Neural cell (in vitro differentiated cells): ENCODE results near the gene AGTPBP1. TPM values are rescaled to one million over a fixed set of nuclear protein-coding genes. Genes with fewer than 3 reads are reported as not detected.

Experiments
- H2AFZ ChIP-seq: fragments of 200-600, 300-800 bp; sonication (generic), shearing (Covaris generic); 2 replicates; pipeline ENCODE4 v1.6.0; 2014; ENCODE audit warnings: low read depth, mild to moderate bottlenecking, antibody characterized with exemption, low read length, moderate library complexity
- H3F3A ChIP-seq: fragments of 200-600 bp; shearing (Covaris generic); 2 replicates; pipeline ENCODE4 v1.6.1; 2016; ENCODE audit warnings: mild to moderate bottlenecking, moderate library complexity, mixed read lengths, antibody characterized with exemption, low read length; ENCODE audit not compliant: insufficient read depth, poor library complexity, severe bottlenecking
- H3K27ac ChIP-seq: fragments of 200-600, 300-800 bp; sonication (generic), shearing (Covaris generic); 2 replicates; pipeline ENCODE4 v1.5.1; 2014; ENCODE audit warnings: mild to moderate bottlenecking, low read length, moderate library complexity
- H3K27me3 ChIP-seq: fragments of 300-800, 200-600 bp; sonication (generic), shearing (Covaris generic); 2 replicates; pipeline ENCODE4 v1.6.0; 2014; ENCODE audit warnings: mild to moderate bottlenecking, low read depth, low read length, moderate library complexity; ENCODE audit not compliant: insufficient read depth
- H3K36me3 ChIP-seq: fragments of 300-800, 200-600 bp; sonication (generic), shearing (Covaris generic); 2 replicates; pipeline ENCODE4 v1.5.1; 2014; ENCODE audit warnings: mild to moderate bottlenecking, antibody characterized with exemption, low read length, moderate library complexity; ENCODE audit not compliant: insufficient read depth
- H3K4me2 ChIP-seq: fragments of 300-800, 200-600 bp; sonication (generic), shearing (Covaris generic); 2 replicates; pipeline ENCODE4 v1.6.0; 2014; ENCODE audit warnings: mild to moderate bottlenecking, low read length
- H3K4me3 ChIP-seq: fragments of 300-800, 200-600 bp; sonication (generic), shearing (Covaris generic); 2 replicates; pipeline ENCODE4 v1.5.1; 2014; ENCODE audit warnings: mild to moderate bottlenecking, low read length, moderate library complexity
- H3K79me2 ChIP-seq: fragments of 200-600 bp; shearing (Covaris generic); replicated peaks from 2 replicates; pipeline ENCODE4 v1.6.0; 2014; ENCODE audit warnings: mild to moderate bottlenecking, low read length, moderate library complexity; ENCODE audit not compliant: insufficient read depth
- H3K9ac ChIP-seq: fragments of 300-800, 200-600 bp; sonication (generic), shearing (Covaris generic); 2 replicates; pipeline ENCODE4 v1.6.1; 2016; ENCODE audit warnings: mild to moderate bottlenecking, low read length, mixed read lengths
- H3K9me2 ChIP-seq: fragments of 200-600 bp; shearing (Covaris generic); 2 replicates; pipeline ENCODE4 v1.6.1; 2016; ENCODE audit warnings: mild to moderate bottlenecking, low read length, mixed read lengths; ENCODE audit not compliant: insufficient read depth
- H3K9me3 ChIP-seq: fragments of 200-600, 300-800 bp; sonication (generic), shearing (Covaris generic); 2 replicates; pipeline ENCODE4 v1.6.1; 2016; ENCODE audit warnings: mild to moderate bottlenecking, mixed run types, low read length, moderate library complexity, mixed read lengths
- H4K20me1 ChIP-seq: fragments of 200-600 bp; shearing (Covaris generic); 2 replicates; pipeline ENCODE4 v1.6.1; 2016; ENCODE audit warnings: mild to moderate bottlenecking, mixed run types; ENCODE audit not compliant: insufficient read depth
- CTCF ChIP-seq: fragments of 450-650 bp; IDR thresholded peaks from 2 replicates; pipeline ENCODE4 v1.5.1; 2014; ENCODE audit warnings: antibody characterized with exemption, mild to moderate bottlenecking, moderate library complexity; ENCODE audit not compliant: poor library complexity, severe bottlenecking
- EP300 ChIP-seq: fragments of 450-650 bp; conservative IDR thresholded peaks from 2 replicates; pipeline ENCODE4 v1.6.1; 2014; ENCODE audit warnings: antibody characterized with exemption, mild to moderate bottlenecking, moderate library complexity; ENCODE audit not compliant: poor library complexity, severe bottlenecking
- EZH2 ChIP-seq: fragments of 200-600, 300-800 bp; shearing (Covaris generic), sonication (generic); IDR thresholded peaks from 2 replicates; pipeline ENCODE4 v1.6.1; 2014; ENCODE audit warnings: antibody characterized with exemption, low read length, borderline replicate concordance, mild to moderate bottlenecking; ENCODE audit not compliant: insufficient read depth, poor library complexity, severe bottlenecking
- MXI1 ChIP-seq: fragments of 450-650 bp; conservative IDR thresholded peaks from 2 replicates; pipeline ENCODE4 v1.6.1; 2014; ENCODE audit warnings: antibody characterized with exemption, mild to moderate bottlenecking; ENCODE audit not compliant: poor library complexity, severe bottlenecking
- POLR2AphosphoS5 ChIP-seq: IDR thresholded peaks from 2 replicates; pipeline ENCODE4 v1.6.1; 2012
- RAD21 ChIP-seq: fragments of 450-650 bp; conservative IDR thresholded peaks from 2 replicates; pipeline ENCODE4 v1.6.1; 2014; ENCODE audit warnings: antibody characterized with exemption, mild to moderate bottlenecking, moderate library complexity
- REST ChIP-seq: IDR thresholded peaks from 2 replicates; pipeline ENCODE4 v1.6.1; 2012; ENCODE audit warnings: borderline replicate concordance
- SMC3 ChIP-seq: fragments of 450-650 bp; conservative IDR thresholded peaks from 2 replicates; pipeline ENCODE4 v1.6.1; 2014; ENCODE audit warnings: antibody characterized with exemption, mild to moderate bottlenecking, moderate library complexity; ENCODE audit not compliant: poor library complexity
- TAF1 ChIP-seq: IDR thresholded peaks from 2 replicates; pipeline ENCODE4 v1.6.1; 2012; ENCODE audit warnings: low read depth
- polyA plus RNA-seq: library from polyadenylated mRNA; depleted of rRNA; stranded (reverse); fragments of >200 nt; gene quantifications from 2 replicates; pipeline ENCODE4 v1.2.3, GENCODE V29; 2014

AGTPBP1 gene
- polyA plus RNA-seq, 1 donor from 2014 or later, result 90.7 TPM

GRCh38 chr9:85523202-85523601, 218.6 kb downstream of the AGTPBP1 start:
- H3K27me3 ChIP-seq, result peaks cover 5% of the 10 kb centered on the region
- H3K9me3 ChIP-seq, result no peaks in the 10 kb centered on the region
- H3K27ac ChIP-seq, result no peak overlapping the region
- H4K20me1 ChIP-seq, result no peaks in the 10 kb centered on the region
- H3K9ac ChIP-seq, result no peak overlapping the region
- H3K9me2 ChIP-seq, result no peaks in the 10 kb centered on the region
- no peak overlapping the region for H2AFZ ChIP-seq
- no peak overlapping the region for H3K4me2 ChIP-seq
- no peaks in the 10 kb centered on the region for H3K79me2 ChIP-seq
- no peak for TF ChIP-seq SMC3
- no peak for TF ChIP-seq TAF1
- no peak for TF ChIP-seq CTCF
- no peak for TF ChIP-seq EZH2
- TF ChIP-seq EP300, result no peak
- no peak for TF ChIP-seq MXI1
- TF ChIP-seq REST, result no peak
- no peak for TF ChIP-seq POLR2AphosphoS5
- no peak for TF ChIP-seq RAD21
- H3K4me3 ChIP-seq, result peak overlapping the region; percentile 65
- H3F3A ChIP-seq, result no peaks in the 10 kb centered on the region
- H3K36me3 ChIP-seq, result no peaks in the 10 kb centered on the region

GRCh38 chr9:85522459-85523092, 219.2 kb downstream of the AGTPBP1 start:
- TF ChIP-seq POLR2AphosphoS5 (no peak), TAF1 (no peak), CTCF (no peak), RAD21 (no peak), SMC3 (no peak), REST (no peak), EZH2 (no peak), EP300 (no peak), MXI1 (no peak)
- Histone ChIP-seq H3K4me2 (no peak overlapping the region), H3K27me3 (peaks cover 5% of the 10 kb centered on the region), H3F3A (no peaks in the 10 kb centered on the region), H3K4me3 (peak overlapping the region; percentile 65), H4K20me1 (no peaks in the 10 kb centered on the region), H3K9me2 (no peaks in the 10 kb centered on the region), H3K79me2 (no peaks in the 10 kb centered on the region), H3K9me3 (no peaks in the 10 kb centered on the region), H3K36me3 (no peaks in the 10 kb centered on the region), H3K27ac (peak overlapping the region; percentile 31), H2AFZ (peak overlapping the region; percentile 41), H3K9ac (peak overlapping the region; percentile 62)
